ENCODE measurements around the gene DNMT3L.
"Not testable (repeated sequence)": the region's sequence is repeated elsewhere in the genome, so short reads cannot be mapped to it uniquely, and the experiment has no call there.

DNA sequence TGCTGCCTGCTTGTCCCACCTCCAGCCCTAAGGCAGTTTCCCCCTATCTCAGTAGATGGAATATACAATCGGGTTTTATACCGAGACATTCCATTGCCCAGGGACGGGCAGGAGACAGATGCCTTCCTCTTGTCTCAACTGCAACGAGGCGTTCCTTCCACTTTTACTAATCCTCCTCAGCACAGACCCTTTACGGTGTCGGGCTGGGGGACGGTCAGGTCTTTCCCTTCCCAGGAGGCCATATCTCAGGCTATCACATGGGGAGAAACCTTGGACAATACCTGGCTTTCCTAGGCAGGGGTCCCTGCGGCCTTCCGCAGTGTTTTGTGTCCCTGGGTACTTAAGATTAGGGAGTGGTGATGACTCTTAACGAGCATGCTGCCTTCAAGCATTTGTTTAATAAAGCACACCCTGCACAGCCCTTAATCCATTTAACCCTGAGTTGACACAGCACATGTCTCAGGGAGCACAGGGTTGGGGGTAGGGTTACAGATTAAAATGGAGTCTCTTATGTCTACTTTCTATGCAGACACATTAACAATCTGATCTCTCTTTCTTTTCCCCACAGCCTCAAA, 21.6 kb upstream of the DNMT3L start:
- TF ChIP-seq, protein P1, sequence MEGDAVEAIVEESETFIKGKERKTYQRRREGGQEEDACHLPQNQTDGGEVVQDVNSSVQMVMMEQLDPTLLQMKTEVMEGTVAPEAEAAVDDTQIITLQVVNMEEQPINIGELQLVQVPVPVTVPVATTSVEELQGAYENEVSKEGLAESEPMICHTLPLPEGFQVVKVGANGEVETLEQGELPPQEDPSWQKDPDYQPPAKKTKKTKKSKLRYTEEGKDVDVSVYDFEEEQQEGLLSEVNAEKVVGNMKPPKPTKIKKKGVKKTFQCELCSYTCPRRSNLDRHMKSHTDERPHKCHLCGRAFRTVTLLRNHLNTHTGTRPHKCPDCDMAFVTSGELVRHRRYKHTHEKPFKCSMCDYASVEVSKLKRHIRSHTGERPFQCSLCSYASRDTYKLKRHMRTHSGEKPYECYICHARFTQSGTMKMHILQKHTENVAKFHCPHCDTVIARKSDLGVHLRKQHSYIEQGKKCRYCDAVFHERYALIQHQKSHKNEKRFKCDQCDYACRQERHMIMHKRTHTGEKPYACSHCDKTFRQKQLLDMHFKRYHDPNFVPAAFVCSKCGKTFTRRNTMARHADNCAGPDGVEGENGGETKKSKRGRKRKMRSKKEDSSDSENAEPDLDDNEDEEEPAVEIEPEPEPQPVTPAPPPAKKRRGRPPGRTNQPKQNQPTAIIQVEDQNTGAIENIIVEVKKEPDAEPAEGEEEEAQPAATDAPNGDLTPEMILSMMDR (conservative IDR thresholded peaks at IDR 0.05; ENCODE audit: low read length) = not testable (repeated sequence)
- not testable (repeated sequence) for TF ChIP-seq EZH2phosphoT487 (IDR thresholded peaks at IDR 0.05; ENCODE audit: borderline replicate concordance, low read depth, low read length)
